Loucy (cell line): ENCODE data around the gene SLC43A2.

Experiments used
- H2AFZ ChIP-seq: fragments of 200-600 bp; sonication (generic); 2 replicates; pipeline ENCODE4 v1.6.0; 2016; ENCODE audit warnings: antibody characterized with exemption, mild to moderate bottlenecking, low read length, moderate library complexity
- H3F3A ChIP-seq: fragments of 200-600 bp; 2 replicates; pipeline ENCODE4 v1.6.0; 2016; ENCODE audit warnings: antibody characterized with exemption, low read depth, mild to moderate bottlenecking
- H3K27me3 ChIP-seq: fragments of 200-600 bp; sonication (generic); 2 replicates; pipeline ENCODE4 v1.6.1; 2014; ENCODE audit warnings: low read length, mild to moderate bottlenecking; ENCODE audit not compliant: insufficient read depth, poor library complexity, severe bottlenecking
- H3K36me3 ChIP-seq: fragments of 200-600 bp; sonication (generic); 2 replicates; pipeline ENCODE4 v1.6.1; 2016; ENCODE audit warnings: low read length; ENCODE audit not compliant: insufficient read depth
- H3K4me1 ChIP-seq: fragments of 200-600 bp; sonication (generic); 2 replicates; pipeline ENCODE4 v1.5.1; 2014; ENCODE audit warnings: low read length, mild to moderate bottlenecking; ENCODE audit not compliant: insufficient read depth, poor library complexity, severe bottlenecking
- H3K4me2 ChIP-seq: fragments of 200-600 bp; sonication (generic); 2 replicates; pipeline ENCODE4 v1.6.0; 2014; ENCODE audit warnings: antibody characterized with exemption, low read length, low read depth, mild to moderate bottlenecking; ENCODE audit not compliant: poor library complexity, severe bottlenecking
- H3K4me3 ChIP-seq: fragments of 200-600 bp; sonication (generic); 2 replicates; pipeline ENCODE4 v1.5.1; 2014; ENCODE audit warnings: low read length, mild to moderate bottlenecking, mixed read lengths; ENCODE audit not compliant: poor library complexity, severe bottlenecking
- H3K79me2 ChIP-seq: fragments of 200-600 bp; sonication (generic); 2 replicates; pipeline ENCODE4 v1.6.1; 2014; ENCODE audit warnings: low read length; ENCODE audit not compliant: insufficient read depth
- H3K9ac ChIP-seq: fragments of 200-600 bp; sonication (generic); 2 replicates; pipeline ENCODE4 v1.6.0; 2014; ENCODE audit warnings: mild to moderate bottlenecking, low read depth, low read length, moderate library complexity; ENCODE audit not compliant: poor library complexity, severe bottlenecking
- H3K9me2 ChIP-seq: fragments of 200-600 bp; sonication (generic); replicated peaks from 2 replicates; pipeline ENCODE4 v1.6.1; 2016; ENCODE audit warnings: low read depth, low read length, mixed read lengths
- H3K9me3 ChIP-seq: fragments of 200-600 bp; sonication (generic); 2 replicates; pipeline ENCODE4 v1.6.1; 2014; ENCODE audit warnings: mild to moderate bottlenecking, antibody characterized with exemption, low read length, low read depth; ENCODE audit not compliant: insufficient read depth
- H4K20me1 ChIP-seq: fragments of 200-600 bp; sonication (generic); 2 replicates; pipeline ENCODE4 v1.6.0; 2014; ENCODE audit warnings: antibody characterized with exemption, low read length, mild to moderate bottlenecking; ENCODE audit not compliant: insufficient read depth, poor library complexity, severe bottlenecking
- EZH2phosphoT487 ChIP-seq: fragments of 200-600 bp; IDR thresholded peaks from 2 replicates; pipeline ENCODE4 v1.6.1; 2018; ENCODE audit warnings: antibody characterized with exemption, mild to moderate bottlenecking, moderate library complexity, borderline replicate concordance
- TF ChIP-seq, protein P1 (sequence below): fragments of 200-600 bp; sonication (generic); conservative IDR thresholded peaks from 2 replicates; pipeline ENCODE4 v1.5.1; 2014; ENCODE audit warnings: mild to moderate bottlenecking, antibody characterized with exemption, low read length

SLC43A2 gene

DNA sequence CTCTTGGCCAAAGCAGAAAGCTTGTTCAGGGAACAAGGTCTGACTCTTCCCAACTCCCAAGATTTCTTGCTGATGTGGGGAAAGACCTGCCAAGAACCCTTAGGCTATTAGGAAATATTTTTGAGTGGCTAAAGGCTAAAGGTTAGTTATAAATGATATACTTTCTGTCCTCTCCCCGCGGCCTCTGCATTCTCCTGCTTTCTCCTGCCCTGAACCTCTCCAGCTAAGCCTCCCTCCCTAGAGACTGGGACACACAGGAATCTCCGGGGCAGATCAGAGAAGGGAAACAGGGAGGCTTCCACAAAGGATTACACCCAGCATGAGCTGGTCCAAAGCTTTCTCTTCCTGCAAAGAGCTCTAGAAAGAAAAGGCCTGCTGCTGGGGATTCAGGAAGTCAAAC is 2.3 kb downstream of the SLC43A2 start:
- Histone ChIP-seq H3K4me2 (peak overlapping the region; percentile 86), H3F3A (peaks cover 3% of the 10 kb centered on the region; the same call in 1 of the 2 replicates), H3K9me3 (no peaks in the 10 kb centered on the region), H4K20me1 (no peaks in the 10 kb centered on the region), H3K36me3 (no peaks in the 10 kb centered on the region), H3K27me3 (no peaks in the 10 kb centered on the region), H3K9ac (peak overlapping the region; percentile 80), H3K79me2 (peaks cover 45% of the 10 kb centered on the region; the same call in 1 of the 2 replicates), H3K4me1 (peaks cover 40% of the 10 kb centered on the region), H3K9me2 (no peaks in the 10 kb centered on the region), H3K4me3 (peak overlapping the region; percentile 98), H2AFZ (0 out of 2 replicates have a peak overlapping the region, but pooled peaks have one; percentile 58)
- TF ChIP-seq, protein P1, sequence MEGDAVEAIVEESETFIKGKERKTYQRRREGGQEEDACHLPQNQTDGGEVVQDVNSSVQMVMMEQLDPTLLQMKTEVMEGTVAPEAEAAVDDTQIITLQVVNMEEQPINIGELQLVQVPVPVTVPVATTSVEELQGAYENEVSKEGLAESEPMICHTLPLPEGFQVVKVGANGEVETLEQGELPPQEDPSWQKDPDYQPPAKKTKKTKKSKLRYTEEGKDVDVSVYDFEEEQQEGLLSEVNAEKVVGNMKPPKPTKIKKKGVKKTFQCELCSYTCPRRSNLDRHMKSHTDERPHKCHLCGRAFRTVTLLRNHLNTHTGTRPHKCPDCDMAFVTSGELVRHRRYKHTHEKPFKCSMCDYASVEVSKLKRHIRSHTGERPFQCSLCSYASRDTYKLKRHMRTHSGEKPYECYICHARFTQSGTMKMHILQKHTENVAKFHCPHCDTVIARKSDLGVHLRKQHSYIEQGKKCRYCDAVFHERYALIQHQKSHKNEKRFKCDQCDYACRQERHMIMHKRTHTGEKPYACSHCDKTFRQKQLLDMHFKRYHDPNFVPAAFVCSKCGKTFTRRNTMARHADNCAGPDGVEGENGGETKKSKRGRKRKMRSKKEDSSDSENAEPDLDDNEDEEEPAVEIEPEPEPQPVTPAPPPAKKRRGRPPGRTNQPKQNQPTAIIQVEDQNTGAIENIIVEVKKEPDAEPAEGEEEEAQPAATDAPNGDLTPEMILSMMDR, result no peak
- no peak for TF ChIP-seq EZH2phosphoT487

DNA sequence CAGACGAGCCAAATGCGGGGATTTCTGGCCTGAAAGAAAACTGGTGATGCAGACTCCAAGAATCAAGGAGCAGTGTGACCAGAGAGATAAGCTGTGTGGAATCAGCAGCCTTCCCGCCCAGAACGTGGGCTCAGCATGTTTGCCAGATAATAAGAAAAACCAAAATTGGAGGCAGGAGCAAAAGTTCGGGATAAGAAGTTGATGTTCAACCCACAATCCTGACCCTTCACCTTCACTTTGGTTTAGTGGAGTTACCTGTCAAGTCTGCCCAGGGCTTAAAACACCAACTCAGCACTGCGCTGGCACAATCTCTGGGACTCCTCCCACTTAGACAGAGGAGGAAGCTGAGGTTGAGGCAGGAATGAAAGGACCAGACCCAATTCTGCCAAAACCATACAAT is 3.1 kb downstream of the SLC43A2 start:
- no peaks in the 10 kb centered on the region for H3K9me3 ChIP-seq
- H3K4me1 ChIP-seq, result peaks cover 40% of the 10 kb centered on the region
- no peaks in the 10 kb centered on the region for H3K27me3 ChIP-seq
- peak overlapping the region; percentile 98 for H3K4me3 ChIP-seq
- H3K4me2 ChIP-seq, result peak overlapping the region; percentile 86
- peak overlapping the region; percentile 80 for H3K9ac ChIP-seq
- TF ChIP-seq, protein P1, result no peak
- no peak for TF ChIP-seq EZH2phosphoT487
- peaks cover 3% of the 10 kb centered on the region; the same call in 1 of the 2 replicates for H3F3A ChIP-seq
- peaks cover 52% of the 10 kb centered on the region; the same call in 1 of the 2 replicates for H3K79me2 ChIP-seq
- H4K20me1 ChIP-seq, result no peaks in the 10 kb centered on the region
- no peaks in the 10 kb centered on the region for H3K36me3 ChIP-seq
- H3K9me2 ChIP-seq, result no peaks in the 10 kb centered on the region
- no peak overlapping the region for H2AFZ ChIP-seq

DNA sequence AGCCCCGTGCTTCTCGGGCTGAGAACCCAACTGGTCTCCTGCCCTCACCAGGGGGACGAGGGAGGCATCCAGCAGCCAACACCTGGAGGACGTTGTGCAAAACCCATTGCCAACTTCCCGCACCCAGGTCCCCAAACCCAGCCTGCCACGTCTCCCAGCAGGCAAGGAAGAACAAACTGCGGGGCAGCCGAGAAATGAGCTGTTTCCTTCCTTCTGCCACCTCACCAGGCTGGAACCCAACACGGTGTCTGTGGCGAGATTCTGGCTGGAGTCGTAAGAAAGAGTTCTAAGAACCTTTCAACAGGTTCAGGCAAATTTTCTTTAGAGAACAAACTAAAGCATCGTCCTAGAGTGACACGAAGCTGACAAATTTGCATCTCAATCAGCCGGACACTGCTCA is 3.6 kb downstream of the SLC43A2 start:
- H3K4me1 ChIP-seq, result peaks cover 40% of the 10 kb centered on the region
- TF ChIP-seq EZH2phosphoT487, result no peak
- TF ChIP-seq, protein P1, result no peak
- H3K4me2 ChIP-seq, result peak overlapping the region; percentile 86
- no peaks in the 10 kb centered on the region for H3K27me3 ChIP-seq
- peaks cover 3% of the 10 kb centered on the region; the same call in 1 of the 2 replicates for H3F3A ChIP-seq
- peaks cover 53% of the 10 kb centered on the region; the same call in 1 of the 2 replicates for H3K79me2 ChIP-seq
- peak overlapping the region; percentile 98 for H3K4me3 ChIP-seq
- no peaks in the 10 kb centered on the region for H4K20me1 ChIP-seq
- H2AFZ ChIP-seq, result no peak overlapping the region
- no peaks in the 10 kb centered on the region for H3K9me3 ChIP-seq
- H3K9me2 ChIP-seq, result no peaks in the 10 kb centered on the region
- H3K36me3 ChIP-seq, result no peaks in the 10 kb centered on the region
- peak overlapping the region; percentile 80 for H3K9ac ChIP-seq
